HepG2 (cell line): ENCODE measurements around the gene XAB2. TPM values are rescaled to one million over a fixed set of nuclear protein-coding genes. Genes with fewer than 3 reads are reported as not detected.
A peak's percentile ranks its signal among the peaks of the same experiment; 100 is the strongest.

Source experiments
- BCL6 ChIP-seq: IDR thresholded peaks from 2 replicates; pipeline ENCODE4 v1.6.1; 2016; ENCODE audit warnings: missing genetic modification reagents, missing compliant biosample characterization
- CENPT ChIP-seq: sonication (generic); formaldehyde crosslinking; IDR thresholded peaks from 2 replicates; pipeline ENCODE4 v1.8.0; 2022; ENCODE audit warnings: low read depth, mild to moderate bottlenecking, moderate library complexity, missing genetic modification reagents
- DMAP1 ChIP-seq: IDR thresholded peaks from 2 replicates; pipeline ENCODE4 v1.6.1; 2016
- DNMT1 ChIP-seq: sonication (generic); formaldehyde crosslinking; IDR thresholded peaks from 2 replicates; pipeline ENCODE4 v1.5.1; 2020; ENCODE audit warnings: mild to moderate bottlenecking, missing genetic modification reagents
- GATAD1 ChIP-seq: IDR thresholded peaks from 2 replicates; pipeline ENCODE4 v1.6.1; 2016; ENCODE audit warnings: missing genetic modification reagents, missing compliant biosample characterization
- KAT7 ChIP-seq: IDR thresholded peaks from 2 replicates; pipeline ENCODE4 v1.6.1; 2018; ENCODE audit warnings: borderline replicate concordance, missing compliant biosample characterization
- SP140L ChIP-seq: sonication (generic); formaldehyde crosslinking; IDR thresholded peaks from 2 replicates; pipeline ENCODE4 v1.4.0; 2020; ENCODE audit warnings: missing genetic modification reagents, borderline replicate concordance
- ZBTB38 ChIP-seq: sonication (generic); formaldehyde crosslinking; IDR thresholded peaks from 2 replicates; pipeline ENCODE4 v1.5.1; 2020; ENCODE audit warnings: mild to moderate bottlenecking, missing genetic modification reagents
- ZFP36L2 ChIP-seq: sonication (generic); formaldehyde crosslinking; IDR thresholded peaks from 2 replicates; pipeline ENCODE4 v1.4.0; 2020; ENCODE audit warnings: missing genetic modification reagents
- ZFYVE20 ChIP-seq: sonication (generic); formaldehyde crosslinking; IDR thresholded peaks from 2 replicates; pipeline ENCODE4 v1.8.0; 2023; ENCODE audit warnings: low read depth, mild to moderate bottlenecking, moderate library complexity, missing genetic modification reagents, borderline replicate concordance
- ZNF180 ChIP-seq: sonication (generic); formaldehyde crosslinking; IDR thresholded peaks from 2 replicates; pipeline ENCODE4 v1.4.0; 2020; ENCODE audit warnings: low read depth, missing genetic modification reagents, borderline replicate concordance
- ZNF430 ChIP-seq: sonication (generic); formaldehyde crosslinking; IDR thresholded peaks from 2 replicates; pipeline ENCODE4 v1.9.0; 2021; ENCODE audit warnings: mild to moderate bottlenecking, missing genetic modification reagents
- ZNF546 ChIP-seq: sonication (generic); formaldehyde crosslinking; conservative IDR thresholded peaks from 2 replicates; pipeline ENCODE4 v1.8.1; 2023; ENCODE audit warnings: mild to moderate bottlenecking, missing genetic modification reagents
- ZNF547 ChIP-seq: sonication (generic); formaldehyde crosslinking; IDR thresholded peaks from 2 replicates; pipeline ENCODE4 v1.5.1; 2020; ENCODE audit warnings: mild to moderate bottlenecking, missing genetic modification reagents
- ZNF577 ChIP-seq: sonication (generic); formaldehyde crosslinking; IDR thresholded peaks from 2 replicates; pipeline ENCODE4 v1.4.0; 2020; ENCODE audit warnings: mild to moderate bottlenecking, low read depth, missing genetic modification reagents, borderline replicate concordance
- polyA plus RNA-seq, 8 experiments: library from polyadenylated mRNA; depleted of rRNA in 3 of 8; stranded (reverse) in 7 of 8; unstranded in 1 of 8; fragments of >200 nt; fragmentation: Illumina TruSeq in 4 of 8; extraction: Trizol in 4 of 8; gene quantifications; 2 replicates each; pipeline versions ENCODE4 v1.2.1 to v1.2.3, GENCODE V29; 2011 to 2016; ENCODE audit warnings: low read depth in 4 of 8, missing spikeins in 1 of 8, mixed read lengths in 1 of 8; ENCODE audit not compliant: insufficient read depth in 1 of 8
- total RNA-seq, 5 experiments: library from RNA; depleted of rRNA; stranded (reverse); fragments of >200 nt; fragmentation: Illumina TruSeq; extraction: Trizol; gene quantifications; 2 replicates each; pipeline ENCODE4 v1.2.3, GENCODE V29; 2016; ENCODE audit warnings: low read depth in 1 of 5
- TF ChIP-seq, protein P1 (sequence below): sonication (generic); formaldehyde crosslinking; IDR thresholded peaks from 2 replicates; pipeline ENCODE4 v1.8.1; 2023; ENCODE audit warnings: mild to moderate bottlenecking, missing genetic modification reagents, borderline replicate concordance
- TF ChIP-seq, protein P2 (sequence below): sonication (generic); formaldehyde crosslinking; IDR thresholded peaks from 2 replicates; pipeline ENCODE4 v1.4.0; 2020; ENCODE audit warnings: missing genetic modification reagents
- TF ChIP-seq, protein P3 (sequence below): sonication (generic); formaldehyde crosslinking; IDR thresholded peaks from 2 replicates; pipeline ENCODE4 v1.4.0; 2020; ENCODE audit warnings: missing genetic modification reagents
- TF ChIP-seq, protein P4 (sequence below): sonication (generic); formaldehyde crosslinking; IDR thresholded peaks from 2 replicates; pipeline ENCODE4; 2020; ENCODE audit warnings: missing genetic modification reagents, mild to moderate bottlenecking, borderline replicate concordance
- TF ChIP-seq, protein P5 (sequence below): sonication (generic); formaldehyde crosslinking; conservative IDR thresholded peaks from 2 replicates; pipeline ENCODE4 v1.8.1; 2023; ENCODE audit warnings: missing genetic modification reagents

XAB2 gene
- total and polyA plus RNA-seq, 2 of the 13 experiments (the other 11 are each of a cell fraction or from before 2014, with no cell fraction given) = 6.2 to 23.9 TPM

DNA sequence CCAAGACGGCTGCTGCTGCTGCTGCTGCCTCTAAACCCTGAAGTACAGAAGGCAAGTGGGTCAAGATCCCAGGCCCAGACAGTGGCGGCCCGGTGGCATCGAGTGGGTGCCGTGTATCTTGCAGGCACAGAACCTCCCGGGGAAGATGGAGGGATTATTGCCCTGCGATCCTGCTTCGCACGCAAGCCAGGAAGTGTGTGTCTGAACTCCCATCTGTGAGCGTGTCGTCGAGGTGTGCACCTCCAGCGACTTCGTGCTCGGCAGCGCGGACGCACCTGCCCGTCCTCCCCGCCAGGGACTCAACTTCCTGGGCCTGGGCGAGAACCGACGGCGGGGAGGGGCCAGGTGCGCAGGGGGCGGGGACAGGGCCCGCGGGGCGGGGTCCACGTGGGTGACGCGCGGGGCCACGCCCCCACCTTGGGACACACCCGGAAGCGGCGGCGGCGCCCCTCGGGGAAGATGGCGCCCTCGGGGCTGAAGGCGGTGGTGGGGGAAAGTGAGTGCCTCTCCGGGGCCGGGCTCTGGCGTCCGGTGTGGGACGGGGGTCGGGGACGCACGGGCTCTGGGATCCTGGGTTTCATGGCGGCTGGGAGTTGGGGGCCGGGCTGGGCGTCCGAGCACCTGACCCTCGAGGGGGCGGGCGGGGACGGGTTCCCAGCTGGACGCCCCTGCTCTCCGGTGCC is 7.5 kb upstream of the XAB2 start, which contains the start of gene STXBP2 (continued):
- TF ChIP-seq ZNF547 (CRISPR knock-in tag) = no peak; the same call in 1 of the 2 replicates
- TF ChIP-seq, protein P1, sequence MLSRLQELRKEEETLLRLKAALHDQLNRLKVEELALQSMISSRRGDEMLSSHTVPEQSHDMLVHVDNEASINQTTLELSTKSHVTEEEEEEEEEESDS (CRISPR knock-in tag) = no peak
- TF ChIP-seq ZNF430 = 0 out of 2 replicates have a peak, but pooled peaks have one; percentile 25
- TF ChIP-seq KAT7 = no peak
- TF ChIP-seq BCL6 (CRISPR knock-in tag) = no peak
- TF ChIP-seq DNMT1 (CRISPR knock-in tag) = peak; percentile 68; the same call in 1 of the 2 replicates
- peak; percentile 74; the same call in 1 of the 2 replicates for TF ChIP-seq ZFYVE20 (CRISPR knock-in tag)
- peak; percentile 86 for TF ChIP-seq ZBTB38 (CRISPR knock-in tag)
- TF ChIP-seq, protein P2, sequence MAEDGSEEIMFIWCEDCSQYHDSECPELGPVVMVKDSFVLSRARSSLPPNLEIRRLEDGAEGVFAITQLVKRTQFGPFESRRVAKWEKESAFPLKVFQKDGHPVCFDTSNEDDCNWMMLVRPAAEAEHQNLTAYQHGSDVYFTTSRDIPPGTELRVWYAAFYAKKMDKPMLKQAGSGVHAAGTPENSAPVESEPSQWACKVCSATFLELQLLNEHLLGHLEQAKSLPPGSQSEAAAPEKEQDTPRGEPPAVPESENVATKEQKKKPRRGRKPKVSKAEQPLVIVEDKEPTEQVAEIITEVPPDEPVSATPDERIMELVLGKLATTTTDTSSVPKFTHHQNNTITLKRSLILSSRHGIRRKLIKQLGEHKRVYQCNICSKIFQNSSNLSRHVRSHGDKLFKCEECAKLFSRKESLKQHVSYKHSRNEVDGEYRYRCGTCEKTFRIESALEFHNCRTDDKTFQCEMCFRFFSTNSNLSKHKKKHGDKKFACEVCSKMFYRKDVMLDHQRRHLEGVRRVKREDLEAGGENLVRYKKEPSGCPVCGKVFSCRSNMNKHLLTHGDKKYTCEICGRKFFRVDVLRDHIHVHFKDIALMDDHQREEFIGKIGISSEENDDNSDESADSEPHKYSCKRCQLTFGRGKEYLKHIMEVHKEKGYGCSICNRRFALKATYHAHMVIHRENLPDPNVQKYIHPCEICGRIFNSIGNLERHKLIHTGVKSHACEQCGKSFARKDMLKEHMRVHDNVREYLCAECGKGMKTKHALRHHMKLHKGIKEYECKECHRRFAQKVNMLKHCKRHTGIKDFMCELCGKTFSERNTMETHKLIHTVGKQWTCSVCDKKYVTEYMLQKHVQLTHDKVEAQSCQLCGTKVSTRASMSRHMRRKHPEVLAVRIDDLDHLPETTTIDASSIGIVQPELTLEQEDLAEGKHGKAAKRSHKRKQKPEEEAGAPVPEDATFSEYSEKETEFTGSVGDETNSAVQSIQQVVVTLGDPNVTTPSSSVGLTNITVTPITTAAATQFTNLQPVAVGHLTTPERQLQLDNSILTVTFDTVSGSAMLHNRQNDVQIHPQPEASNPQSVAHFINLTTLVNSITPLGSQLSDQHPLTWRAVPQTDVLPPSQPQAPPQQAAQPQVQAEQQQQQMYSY = no peak
- TF ChIP-seq ZNF577 (CRISPR knock-in tag) = no peak
- no peak for TF ChIP-seq SP140L (CRISPR knock-in tag)
- TF ChIP-seq, protein P3, sequence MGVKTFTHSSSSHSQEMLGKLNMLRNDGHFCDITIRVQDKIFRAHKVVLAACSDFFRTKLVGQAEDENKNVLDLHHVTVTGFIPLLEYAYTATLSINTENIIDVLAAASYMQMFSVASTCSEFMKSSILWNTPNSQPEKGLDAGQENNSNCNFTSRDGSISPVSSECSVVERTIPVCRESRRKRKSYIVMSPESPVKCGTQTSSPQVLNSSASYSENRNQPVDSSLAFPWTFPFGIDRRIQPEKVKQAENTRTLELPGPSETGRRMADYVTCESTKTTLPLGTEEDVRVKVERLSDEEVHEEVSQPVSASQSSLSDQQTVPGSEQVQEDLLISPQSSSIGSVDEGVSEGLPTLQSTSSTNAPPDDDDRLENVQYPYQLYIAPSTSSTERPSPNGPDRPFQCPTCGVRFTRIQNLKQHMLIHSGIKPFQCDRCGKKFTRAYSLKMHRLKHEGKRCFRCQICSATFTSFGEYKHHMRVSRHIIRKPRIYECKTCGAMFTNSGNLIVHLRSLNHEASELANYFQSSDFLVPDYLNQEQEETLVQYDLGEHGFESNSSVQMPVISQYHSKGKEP = no peak
- TF ChIP-seq, protein P4, sequence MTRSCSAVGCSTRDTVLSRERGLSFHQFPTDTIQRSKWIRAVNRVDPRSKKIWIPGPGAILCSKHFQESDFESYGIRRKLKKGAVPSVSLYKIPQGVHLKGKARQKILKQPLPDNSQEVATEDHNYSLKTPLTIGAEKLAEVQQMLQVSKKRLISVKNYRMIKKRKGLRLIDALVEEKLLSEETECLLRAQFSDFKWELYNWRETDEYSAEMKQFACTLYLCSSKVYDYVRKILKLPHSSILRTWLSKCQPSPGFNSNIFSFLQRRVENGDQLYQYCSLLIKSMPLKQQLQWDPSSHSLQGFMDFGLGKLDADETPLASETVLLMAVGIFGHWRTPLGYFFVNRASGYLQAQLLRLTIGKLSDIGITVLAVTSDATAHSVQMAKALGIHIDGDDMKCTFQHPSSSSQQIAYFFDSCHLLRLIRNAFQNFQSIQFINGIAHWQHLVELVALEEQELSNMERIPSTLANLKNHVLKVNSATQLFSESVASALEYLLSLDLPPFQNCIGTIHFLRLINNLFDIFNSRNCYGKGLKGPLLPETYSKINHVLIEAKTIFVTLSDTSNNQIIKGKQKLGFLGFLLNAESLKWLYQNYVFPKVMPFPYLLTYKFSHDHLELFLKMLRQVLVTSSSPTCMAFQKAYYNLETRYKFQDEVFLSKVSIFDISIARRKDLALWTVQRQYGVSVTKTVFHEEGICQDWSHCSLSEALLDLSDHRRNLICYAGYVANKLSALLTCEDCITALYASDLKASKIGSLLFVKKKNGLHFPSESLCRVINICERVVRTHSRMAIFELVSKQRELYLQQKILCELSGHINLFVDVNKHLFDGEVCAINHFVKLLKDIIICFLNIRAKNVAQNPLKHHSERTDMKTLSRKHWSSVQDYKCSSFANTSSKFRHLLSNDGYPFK (CRISPR knock-in tag) = no peak
- TF ChIP-seq DMAP1 = no peak
- TF ChIP-seq ZNF180 (CRISPR knock-in tag) = no peak; the same call in 1 of the 2 replicates
- TF ChIP-seq ZFP36L2 (CRISPR knock-in tag) = no peak
- peak; percentile 44 for TF ChIP-seq GATAD1
- 0 out of 2 replicates have a peak, but pooled peaks have one; percentile 46 for TF ChIP-seq ZNF546 (CRISPR knock-in tag)
- TF ChIP-seq CENPT (CRISPR knock-in tag) = peak; percentile 78; the same call in 1 of the 2 replicates
- TF ChIP-seq, protein P5, sequence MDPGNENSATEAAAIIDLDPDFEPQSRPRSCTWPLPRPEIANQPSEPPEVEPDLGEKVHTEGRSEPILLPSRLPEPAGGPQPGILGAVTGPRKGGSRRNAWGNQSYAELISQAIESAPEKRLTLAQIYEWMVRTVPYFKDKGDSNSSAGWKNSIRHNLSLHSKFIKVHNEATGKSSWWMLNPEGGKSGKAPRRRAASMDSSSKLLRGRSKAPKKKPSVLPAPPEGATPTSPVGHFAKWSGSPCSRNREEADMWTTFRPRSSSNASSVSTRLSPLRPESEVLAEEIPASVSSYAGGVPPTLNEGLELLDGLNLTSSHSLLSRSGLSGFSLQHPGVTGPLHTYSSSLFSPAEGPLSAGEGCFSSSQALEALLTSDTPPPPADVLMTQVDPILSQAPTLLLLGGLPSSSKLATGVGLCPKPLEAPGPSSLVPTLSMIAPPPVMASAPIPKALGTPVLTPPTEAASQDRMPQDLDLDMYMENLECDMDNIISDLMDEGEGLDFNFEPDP = no peak
